Testis (tissue), 2 donors: ENCODE results near the gene IQUB.

ENCODE experiments used
- CTCF ChIP-seq, 3 experiments: fragments of 450-650 bp in 2 of 3; fragments of 200-600 bp in 1 of 3; sonication (generic) in 1 of 3; IDR thresholded peaks; one replicate each; pipeline ENCODE4 v1.5.1; 2016 to 2019; ENCODE audit warnings: antibody characterized with exemption in 3 of 3, mild to moderate bottlenecking in 2 of 3, moderate library complexity in 1 of 3
- POLR2A ChIP-seq: fragments of 450-650 bp; IDR thresholded peaks from one replicate; pipeline ENCODE4 v1.6.1; 2017; ENCODE audit warnings: antibody characterized with exemption, mild to moderate bottlenecking, moderate library complexity

- no peak for TF ChIP-seq CTCF (IDR thresholded peaks at IDR 0.05)
- no peak for TF ChIP-seq POLR2A
Measured at GRCh38 chr7:123562121-123562520, 27.7 kb upstream of the IQUB start.
